Stimulated activated CD8-positive, alpha-beta memory T cell treated with anti-CD3 and anti-CD28 coated beads, Interleukin-7, amount 100 ng/mL, for 48 hours (primary cell): ENCODE results near the gene TTLL11.
"Not testable (repeated sequence)": the region's sequence is repeated elsewhere in the genome, so short reads cannot be mapped to it uniquely, and the experiment has no call there.

ENCODE experiments used
- DNase-seq, 2 donors: peaks; one replicate each; pipeline ENCODE4 v3.0.0-alpha.2; 2020; ENCODE audit warnings: low read depth in 1 of 2; ENCODE audit errors: extremely low read depth in 1 of 2

TTLL11 gene

GRCh38 chr9:121914604-121915303 lies 178.4 kb downstream of the TTLL11 start:
- no peak for DNase-seq

- no peak for DNase-seq
These were observed 179.0 kb downstream of the TTLL11 start for GRCh38 chr9:121914017-121914595.

- no peak for DNase-seq
These were observed 180.1 kb downstream of the TTLL11 start for GRCh38 chr9:121912812-121913627.

- no peak for DNase-seq
These were observed 182.5 kb downstream of the TTLL11 start for GRCh38 chr9:121910491-121911040.

GRCh38 chr9:121909111-121909510 lies 184.0 kb downstream of the TTLL11 start:
- no peak for DNase-seq

DNA sequence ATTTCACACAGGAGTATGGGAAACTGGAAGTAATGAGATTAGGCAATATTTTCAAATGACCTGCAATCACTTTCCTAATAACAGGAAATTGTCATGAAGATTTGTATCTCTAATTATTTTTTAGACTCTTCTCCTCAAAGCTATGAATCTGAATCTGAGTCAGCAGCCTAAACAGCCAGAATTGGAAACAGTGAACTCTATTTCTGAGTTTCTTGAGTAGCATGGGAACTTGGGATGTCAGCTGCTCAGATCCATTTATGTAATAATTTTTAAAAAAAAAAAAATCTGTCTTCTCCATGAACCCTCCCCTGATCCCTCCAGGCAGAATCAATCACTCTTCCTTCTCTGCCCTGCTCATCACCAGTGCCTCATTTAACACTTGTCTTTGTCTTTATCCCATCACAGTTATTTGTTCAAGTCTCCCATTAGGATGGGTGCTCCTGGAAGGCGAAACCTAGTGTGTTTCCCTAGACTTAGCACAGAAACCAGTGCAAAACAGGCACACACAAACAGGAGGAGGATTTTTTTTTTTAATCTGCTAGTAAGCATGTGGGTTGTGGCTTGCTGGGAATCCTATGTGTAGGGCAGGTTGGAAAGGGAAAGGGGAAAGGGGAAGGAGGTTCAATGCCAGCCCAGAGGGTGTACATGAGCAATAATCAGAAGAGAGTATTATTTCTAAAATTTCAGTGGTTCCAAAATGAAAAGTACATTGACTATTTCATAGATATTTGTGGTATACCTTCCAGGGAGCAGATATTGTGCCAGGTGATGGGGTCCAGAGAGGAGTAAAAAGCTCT lies 186.8 kb downstream of the TTLL11 start:
- DNase-seq = no peak

- no peak for DNase-seq
These were observed 190.5 kb downstream of the TTLL11 start for GRCh38 chr9:121902461-121903135.

- no peak for DNase-seq
These were observed 191.5 kb downstream of the TTLL11 start for GRCh38 chr9:121901616-121902015.

DNA sequence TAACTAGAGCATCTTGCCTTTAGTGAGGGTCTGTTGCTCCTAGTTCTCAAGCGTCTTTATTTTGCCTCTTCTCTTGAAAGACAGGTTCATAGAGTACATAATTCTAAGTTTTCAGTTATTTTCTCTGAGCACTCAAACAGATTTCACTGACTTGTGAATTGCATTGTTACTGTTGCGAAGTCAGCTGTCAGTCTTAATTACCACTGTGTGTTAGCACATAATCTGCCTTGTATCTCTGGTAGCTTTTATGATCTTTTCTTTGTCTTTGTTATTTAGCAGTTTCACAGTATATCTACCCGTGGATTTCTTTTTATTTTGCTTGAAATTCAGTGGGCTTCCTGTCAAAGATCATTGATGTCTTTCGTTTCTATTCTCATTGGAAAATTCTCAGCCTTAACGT lies 192.9 kb downstream of the TTLL11 start:
- no peak for DNase-seq

- DNase-seq = no peak
These were observed 194.3 kb downstream of the TTLL11 start for GRCh38 chr9:121898856-121899255.

- no peak for DNase-seq
These were observed 196.0 kb downstream of the TTLL11 start for GRCh38 chr9:121897140-121897539.

GRCh38 chr9:121896545-121896943 lies 196.6 kb downstream of the TTLL11 start:
- DNase-seq = no peak

DNA sequence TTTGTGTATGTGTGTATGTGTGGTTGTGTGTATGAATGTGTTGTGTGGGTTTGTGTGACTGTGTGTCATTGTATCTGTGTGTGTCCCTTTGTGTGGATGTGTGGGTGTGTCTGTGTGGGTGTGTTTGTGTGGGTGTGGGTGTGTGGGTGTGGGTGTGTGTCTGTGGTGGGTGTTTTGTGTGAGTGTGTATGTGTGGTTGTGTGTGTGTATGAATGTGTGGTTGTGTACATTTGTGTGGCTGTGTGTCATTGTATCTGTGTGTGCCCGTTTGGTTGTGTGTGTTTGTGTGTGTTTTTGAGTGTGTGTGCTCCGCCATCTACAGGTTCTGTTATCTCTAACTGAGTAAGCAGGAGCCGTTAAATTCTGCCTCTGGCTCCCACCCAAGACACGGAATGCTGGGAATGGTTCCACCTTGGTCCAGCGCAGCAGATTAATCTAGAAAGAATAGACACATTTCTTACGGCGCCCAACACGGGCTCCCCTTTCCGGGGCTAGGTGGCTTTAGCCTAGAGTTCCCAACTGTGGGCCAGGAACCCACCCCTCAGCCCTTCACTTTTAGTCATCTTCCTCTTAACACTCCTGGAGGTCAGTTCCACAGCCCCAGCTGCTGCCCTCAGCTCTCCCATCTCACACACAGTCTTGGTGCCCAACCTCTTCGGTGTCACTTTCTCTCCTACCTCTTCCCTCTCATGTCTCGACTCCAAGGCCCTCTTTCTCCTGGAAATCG lies 197.1 kb downstream of the TTLL11 start:
- DNase-seq = no peak

DNA sequence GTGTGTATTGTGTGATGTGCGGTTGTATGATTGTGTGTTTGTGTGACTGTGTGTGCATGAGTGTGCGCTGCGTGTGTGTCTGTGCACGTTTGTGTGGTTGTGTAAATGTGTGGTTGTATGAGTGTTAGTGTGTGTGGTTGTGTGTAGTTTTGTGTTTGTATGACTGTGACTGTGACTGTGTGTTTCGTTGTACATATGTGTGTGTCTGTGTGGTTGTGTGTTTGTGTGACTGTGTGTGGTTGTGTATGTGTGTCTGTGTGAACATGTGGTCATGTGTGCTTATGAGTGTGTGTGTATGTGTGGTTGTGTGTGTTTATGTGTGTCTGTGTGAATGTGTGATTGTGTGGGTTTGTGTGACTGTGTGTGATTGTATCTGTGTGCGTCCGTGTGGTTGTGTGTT lies 197.8 kb downstream of the TTLL11 start:
- DNase-seq = no peak

DNA sequence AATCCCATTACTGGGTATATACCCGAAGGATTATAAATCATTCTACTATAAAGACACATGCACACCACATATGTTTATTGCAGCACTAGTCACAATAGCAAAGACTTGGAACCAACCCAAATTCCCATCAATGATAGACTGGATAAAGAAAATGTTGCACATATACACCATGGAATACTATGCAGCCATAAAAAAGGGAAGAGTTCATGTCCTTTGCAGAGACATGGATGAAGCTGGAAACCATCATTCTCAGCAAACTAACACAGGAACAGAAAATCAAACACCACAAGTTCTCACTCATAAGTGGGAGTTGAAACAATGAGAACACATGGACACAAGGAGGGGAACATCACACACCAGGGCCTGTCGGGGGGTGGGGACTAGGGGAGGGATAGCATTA lies 198.7 kb downstream of the TTLL11 start:
- DNase-seq = not testable (repeated sequence)

GRCh38 chr9:121893786-121894185 lies 199.3 kb downstream of the TTLL11 start:
- no peak for DNase-seq

DNA sequence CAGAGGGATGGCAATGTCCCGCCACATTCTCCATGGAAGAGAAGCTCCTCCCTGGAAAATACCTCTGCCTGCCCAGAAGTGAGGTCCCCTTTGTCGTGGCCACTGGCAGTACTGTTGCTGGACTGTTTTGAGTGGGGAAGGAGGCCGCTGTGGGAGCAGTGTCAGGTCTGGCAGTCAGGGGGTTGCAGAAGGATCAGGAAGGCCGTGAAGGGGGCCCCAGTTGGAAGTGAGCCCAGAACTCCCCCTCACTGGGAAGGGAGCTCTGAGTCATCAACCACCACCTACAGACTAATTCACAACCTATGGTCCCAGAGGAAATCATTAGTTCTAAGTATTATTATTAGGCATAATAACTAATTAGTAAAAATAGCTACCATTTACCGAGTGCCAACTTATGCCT lies 200.4 kb downstream of the TTLL11 start:
- no peak for DNase-seq

- no peak for DNase-seq
These were observed 202.4 kb downstream of the TTLL11 start for GRCh38 chr9:121890746-121891145.

DNA sequence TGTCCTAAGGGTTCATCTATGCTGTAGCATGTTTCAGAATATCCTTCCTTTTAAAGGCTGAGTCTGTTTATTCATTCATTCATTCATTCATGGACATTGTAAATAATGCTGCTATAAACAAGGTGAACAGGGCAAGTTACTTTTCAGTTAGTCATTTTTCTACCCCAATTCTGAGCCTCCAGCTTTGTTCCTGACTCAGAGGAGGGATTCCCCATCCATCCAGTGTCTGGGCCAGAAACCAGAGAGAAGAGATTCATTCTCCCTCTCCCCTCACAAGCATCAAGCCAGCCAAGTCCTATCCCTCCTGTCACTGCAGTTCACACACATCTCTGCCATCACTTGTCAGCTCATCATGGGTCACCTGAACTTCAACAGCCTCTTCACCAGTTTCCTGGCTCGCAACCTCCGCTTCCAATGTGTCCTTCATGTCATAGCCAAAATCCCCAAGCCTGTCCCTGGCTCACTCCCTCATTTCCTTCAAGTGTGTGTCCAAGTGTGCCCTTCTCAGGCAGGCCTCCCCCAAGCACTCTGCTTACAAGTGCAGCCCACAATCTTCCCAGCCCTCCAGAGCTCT lies 203.0 kb downstream of the TTLL11 start:
- DNase-seq = no peak
